Stimulated activated CD4-positive, alpha-beta T cell treated with anti-CD3 and anti-CD28 coated beads, Interleukin-1b, Interleukin-23, amount 100 ng/mL, for 24 hours (primary cell): ENCODE measurements around the gene SDC1.

Source experiments
- DNase-seq, 4 experiments: peaks; one replicate each; pipeline ENCODE4 v3.0.0-alpha.2; 2020; ENCODE audit warnings: low read depth in 4 of 4, low spot score in 1 of 4

The SDC1 gene

GRCh38 chr2:20173064-20173463, 51.9 kb downstream of the SDC1 start:
- no peak for DNase-seq

- no peak for DNase-seq
These were observed 52.5 kb downstream of the SDC1 start for GRCh38 chr2:20172273-20173055.

- DNase-seq, result no peak
These were observed 53.4 kb downstream of the SDC1 start for GRCh38 chr2:20171445-20171977.

GRCh38 chr2:20170704-20171250, 54.2 kb downstream of the SDC1 start:
- no peak for DNase-seq

- DNase-seq, result no peak
These were observed 54.9 kb downstream of the SDC1 start for GRCh38 chr2:20169796-20170703.

- no peak for DNase-seq
These were observed 55.9 kb downstream of the SDC1 start for GRCh38 chr2:20168727-20169696.

- DNase-seq, result no peak
These were observed 56.7 kb downstream of the SDC1 start for GRCh38 chr2:20168048-20168726.

- no peak for DNase-seq
These were observed 57.6 kb downstream of the SDC1 start for GRCh38 chr2:20167356-20167755.

- DNase-seq, result no peak
These were observed 59.0 kb downstream of the SDC1 start for GRCh38 chr2:20165677-20166509.

GRCh38 chr2:20164734-20165478, 60.0 kb downstream of the SDC1 start:
- DNase-seq, result no peak

GRCh38 chr2:20164061-20164733, 60.7 kb downstream of the SDC1 start:
- no peak for DNase-seq

GRCh38 chr2:20159411-20160070, 65.4 kb downstream of the SDC1 start:
- DNase-seq, result no peak

- no peak for DNase-seq
These were observed 67.6 kb downstream of the SDC1 start for GRCh38 chr2:20157193-20157891.

- no peak for DNase-seq
These were observed 68.1 kb downstream of the SDC1 start for GRCh38 chr2:20156836-20157192.

- no peak for DNase-seq
These were observed 68.7 kb downstream of the SDC1 start for GRCh38 chr2:20156076-20156759.
